ENCODE results near the gene SNX3. TPM values are rescaled to one million over a fixed set of nuclear protein-coding genes. Genes with fewer than 3 reads are reported as not detected.

Gene SNX3
- total RNA-seq, 4 donors from 2014 or later = 150 to 177 (median 168) TPM

DNA sequence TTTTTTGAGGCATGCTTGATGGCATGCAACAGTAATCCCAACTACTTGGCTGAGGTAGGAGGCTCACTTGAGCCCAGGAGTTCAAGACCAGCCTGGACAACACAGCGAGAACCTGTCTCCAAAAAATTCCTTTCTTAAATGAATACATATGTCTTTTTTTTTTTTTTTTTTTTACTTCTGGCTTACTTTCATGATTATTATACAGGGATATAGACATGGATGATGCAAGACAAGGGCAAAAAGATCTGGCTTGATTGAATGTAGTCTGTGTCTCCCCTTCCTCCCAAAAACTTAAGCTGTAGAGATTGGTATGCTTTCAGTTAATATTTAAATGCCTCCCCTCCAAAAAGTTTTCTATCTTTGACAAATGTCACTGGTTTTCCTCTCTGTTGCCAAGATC is 7.6 kb downstream of the SNX3 start:
- Histone ChIP-seq H3K36me3 (no peaks in the 10 kb centered on the region), H3K4me1 (peaks cover 32 to 52% of the 10 kb centered on the region in 2 donors), H3K27me3 (no peaks in the 10 kb centered on the region), H3K4me3 (no peak overlapping the region), H3K9me3 (no peaks in the 10 kb centered on the region), H3K27ac (no peak overlapping the region)
- in situ Hi-C loops (cut with MboI; ENCODE audit: low sequenced_read_pairs in 4 of 4) (no loop called here), intact Hi-C loops (cut with DNase I; ENCODE audit: low total_unique reads) (no loop called here)
- TF ChIP-seq POLR2A (IDR thresholded peaks at IDR 0.05) = no peak
- TF ChIP-seq, protein P1, sequence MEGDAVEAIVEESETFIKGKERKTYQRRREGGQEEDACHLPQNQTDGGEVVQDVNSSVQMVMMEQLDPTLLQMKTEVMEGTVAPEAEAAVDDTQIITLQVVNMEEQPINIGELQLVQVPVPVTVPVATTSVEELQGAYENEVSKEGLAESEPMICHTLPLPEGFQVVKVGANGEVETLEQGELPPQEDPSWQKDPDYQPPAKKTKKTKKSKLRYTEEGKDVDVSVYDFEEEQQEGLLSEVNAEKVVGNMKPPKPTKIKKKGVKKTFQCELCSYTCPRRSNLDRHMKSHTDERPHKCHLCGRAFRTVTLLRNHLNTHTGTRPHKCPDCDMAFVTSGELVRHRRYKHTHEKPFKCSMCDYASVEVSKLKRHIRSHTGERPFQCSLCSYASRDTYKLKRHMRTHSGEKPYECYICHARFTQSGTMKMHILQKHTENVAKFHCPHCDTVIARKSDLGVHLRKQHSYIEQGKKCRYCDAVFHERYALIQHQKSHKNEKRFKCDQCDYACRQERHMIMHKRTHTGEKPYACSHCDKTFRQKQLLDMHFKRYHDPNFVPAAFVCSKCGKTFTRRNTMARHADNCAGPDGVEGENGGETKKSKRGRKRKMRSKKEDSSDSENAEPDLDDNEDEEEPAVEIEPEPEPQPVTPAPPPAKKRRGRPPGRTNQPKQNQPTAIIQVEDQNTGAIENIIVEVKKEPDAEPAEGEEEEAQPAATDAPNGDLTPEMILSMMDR (IDR thresholded peaks at IDR 0.05 in 4 of 5, conservative IDR thresholded peaks at IDR 0.05 in 1 of 5) = no peak
- DNase-seq (no peak), ATAC-seq (no peak)

DNA sequence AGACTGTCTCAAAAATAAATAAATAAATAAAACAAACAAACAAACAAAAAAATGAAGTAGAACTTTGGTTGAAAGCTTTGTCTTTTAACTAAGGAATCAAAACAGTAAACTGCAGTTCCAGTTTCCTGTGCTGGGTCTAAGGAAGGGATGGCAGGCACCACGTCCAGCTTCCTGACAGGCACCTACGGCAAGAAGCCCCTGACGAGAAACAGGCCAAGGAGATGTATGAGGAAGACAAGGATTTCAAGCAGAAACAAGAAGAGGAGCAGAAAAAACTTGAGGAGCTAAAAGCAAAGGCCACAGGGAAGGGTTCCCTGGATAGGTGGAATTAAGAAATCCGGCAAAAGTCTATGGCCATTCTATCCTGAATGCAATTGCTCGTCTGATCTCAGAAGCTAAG is 8.8 kb downstream of the SNX3 start:
- H3K4me3 ChIP-seq = no peak overlapping the region
- TF ChIP-seq, protein P1 (IDR thresholded peaks at IDR 0.05 in 4 of 5, conservative IDR thresholded peaks at IDR 0.05 in 1 of 5) = no peak
- no peak for TF ChIP-seq POLR2A (IDR thresholded peaks at IDR 0.05)
- DNase-seq (no peak), ATAC-seq (no peak)
- no peaks in the 10 kb centered on the region for H3K27me3 ChIP-seq
- in situ Hi-C loops (cut with MboI; ENCODE audit: low sequenced_read_pairs in 4 of 4) (no loop called here), intact Hi-C loops (cut with DNase I; ENCODE audit: low total_unique reads) (no loop called here)
- H3K27ac ChIP-seq = no peak overlapping the region
- H3K9me3 ChIP-seq = no peaks in the 10 kb centered on the region
- H3K36me3 ChIP-seq = no peaks in the 10 kb centered on the region
- peaks cover 28 to 44% of the 10 kb centered on the region in 2 donors for H3K4me1 ChIP-seq

DNA sequence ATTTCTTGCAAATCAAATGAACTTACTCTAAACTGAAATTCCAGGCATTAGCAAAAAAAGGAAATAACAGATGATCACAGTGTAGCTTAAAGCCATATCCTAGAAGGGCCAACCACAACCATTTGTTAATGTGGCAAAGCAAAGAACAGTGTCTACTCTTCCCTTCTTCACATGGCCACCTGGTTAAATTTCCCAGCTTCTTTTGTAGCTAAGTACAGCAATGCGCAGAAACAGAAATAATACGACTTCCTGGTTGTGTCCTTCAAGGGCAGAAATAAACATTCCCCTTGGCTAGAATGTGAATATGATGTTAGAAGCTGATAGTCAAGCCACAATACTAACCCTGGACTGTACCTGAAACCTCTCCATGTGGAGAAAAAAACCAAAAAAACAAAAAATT is 9.6 kb downstream of the SNX3 start:
- H3K36me3 ChIP-seq = no peaks in the 10 kb centered on the region
- intact Hi-C loops (cut with DNase I; ENCODE audit: low total_unique reads) = no loop called here
- no peak overlapping the region for H3K4me3 ChIP-seq
- H3K4me1 ChIP-seq = peaks cover 20 to 36% of the 10 kb centered on the region in 2 donors
- H3K9me3 ChIP-seq = no peaks in the 10 kb centered on the region
- ATAC-seq = no peak
- no peak for TF ChIP-seq POLR2A (IDR thresholded peaks at IDR 0.05)
- TF ChIP-seq, protein P1 (IDR thresholded peaks at IDR 0.05 in 4 of 5, conservative IDR thresholded peaks at IDR 0.05 in 1 of 5) = no peak
- DNase-seq = no peak
- no peaks in the 10 kb centered on the region for H3K27me3 ChIP-seq
- in situ Hi-C loops (cut with MboI; ENCODE audit: low sequenced_read_pairs in 4 of 4) = no loop called here
- no peak overlapping the region for H3K27ac ChIP-seq

DNA sequence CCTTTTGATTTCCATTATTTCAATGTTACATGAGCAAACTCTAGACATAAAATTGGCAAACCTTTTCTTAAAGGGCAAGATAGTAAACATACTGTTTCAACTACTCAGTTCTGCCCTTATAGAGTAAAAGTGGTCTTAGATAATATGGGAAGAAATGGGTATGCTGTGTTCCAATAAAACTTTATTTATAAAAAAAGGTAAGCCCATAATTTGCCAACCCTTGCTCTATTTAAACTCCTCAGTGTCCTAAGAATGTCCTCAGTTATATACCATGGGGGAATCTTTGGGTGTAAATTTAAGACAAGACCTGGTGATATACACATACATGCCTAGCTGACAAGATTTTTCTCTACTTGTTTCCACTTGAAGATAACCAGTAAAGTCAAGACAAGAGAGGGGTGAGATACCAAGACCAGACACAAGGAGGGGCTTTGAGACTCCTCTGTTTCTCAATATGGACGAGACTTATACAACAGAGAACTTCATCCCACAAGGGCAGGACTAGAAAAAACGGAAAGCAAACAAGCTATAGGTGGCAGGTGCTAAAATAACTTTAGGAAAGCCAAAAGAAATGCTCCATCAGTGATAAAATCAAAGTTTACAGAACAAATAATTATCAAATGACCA is 10.5 kb downstream of the SNX3 start:
- H3K27ac ChIP-seq = no peak overlapping the region
- H3K9me3 ChIP-seq = no peaks in the 10 kb centered on the region
- H3K27me3 ChIP-seq = no peaks in the 10 kb centered on the region
- in situ Hi-C loops (cut with MboI; ENCODE audit: low sequenced_read_pairs in 4 of 4) = no loop called here
- DNase-seq (no peak), ATAC-seq (no peak)
- H3K36me3 ChIP-seq = peaks cover 0 to under 1% of the 10 kb centered on the region in 2 donors
- TF ChIP-seq, protein P1 (IDR thresholded peaks at IDR 0.05 in 4 of 5, conservative IDR thresholded peaks at IDR 0.05 in 1 of 5) = no peak
- TF ChIP-seq POLR2A (IDR thresholded peaks at IDR 0.05) = no peak
- H3K4me1 ChIP-seq = peaks cover 16 to 29% of the 10 kb centered on the region in 2 donors
- no peak overlapping the region for H3K4me3 ChIP-seq
- intact Hi-C loops (cut with DNase I; ENCODE audit: low total_unique reads) = no loop called here

Measured in gastrocnemius medialis (tissue), 4 donors.